Calu3 (cell line): ENCODE results near the gene ATP5F1D. TPM values are rescaled to one million over a fixed set of nuclear protein-coding genes. Genes with fewer than 3 reads are reported as not detected.
A peak's percentile ranks its signal among the peaks of the same experiment; 100 is the strongest.

Experiments used
- BruUV-seq: library from RNA; stranded (reverse); fragments of 400-500 nt; replicated peaks from 2 replicates; lab custom pipeline; 2021; lab: Mats Ljungman, UMichigan
- CTCF ChIA-PET: fragments of 300-600 bp; sonication (Branson Sonifier 250); formaldehyde crosslinking; loops from one replicate; lab custom pipeline; 2022; ENCODE audit warnings: antibody characterized with exemption; lab: Charles Lee
- DNase-seq: peaks from one replicate; pipeline ENCODE4 v3.0.0; 2022
- H3K27ac Mint-ChIP-seq: one replicate; pipeline ENCODE4 v1.8.0; 2022; ENCODE audit warnings: mixed read lengths; ENCODE audit not compliant: unreplicated experiment
- H3K27me3 Mint-ChIP-seq: one replicate; pipeline ENCODE4 v1.8.0; 2022; ENCODE audit warnings: mixed read lengths; ENCODE audit not compliant: unreplicated experiment
- H3K36me3 Mint-ChIP-seq: one replicate; pipeline ENCODE4 v1.8.0; 2022; ENCODE audit warnings: mild to moderate bottlenecking, moderate library complexity, mixed read lengths; ENCODE audit not compliant: insufficient read depth, unreplicated experiment
- H3K4me1 Mint-ChIP-seq: one replicate; pipeline ENCODE4 v1.8.0; 2022; ENCODE audit warnings: mild to moderate bottlenecking, low read depth, mixed read lengths; ENCODE audit not compliant: unreplicated experiment
- H3K4me3 Mint-ChIP-seq: one replicate; pipeline ENCODE4 v1.8.0; 2022; ENCODE audit warnings: mild to moderate bottlenecking, low read depth, moderate library complexity, mixed read lengths; ENCODE audit not compliant: unreplicated experiment
- H3K9me3 Mint-ChIP-seq: one replicate; pipeline ENCODE4 v1.8.0; 2022; ENCODE audit warnings: low read depth, mixed read lengths; ENCODE audit not compliant: unreplicated experiment
- CTCF ChIP-seq: fragments of 200-600 bp; IDR thresholded peaks from one replicate; pipeline ENCODE4 v1.8.0; 2022; ENCODE audit warnings: antibody characterized with exemption; ENCODE audit not compliant: unreplicated experiment
- intact Hi-C: fragments of 100-400 bp; cut with micrococcal nuclease; formaldehyde crosslinking; loops from one replicate; pipeline ENCODE4 v1.10.0; 2022; ENCODE audit not compliant: unreplicated experiment
- total RNA-seq: library from RNA; stranded (reverse); gene quantifications from 2 replicates; pipeline ENCODE4 v1.2.3, GENCODE V29; 2022

The ATP5F1D gene
- total RNA-seq, 1 experiment from 2014 or later: 91.8 TPM

DNA sequence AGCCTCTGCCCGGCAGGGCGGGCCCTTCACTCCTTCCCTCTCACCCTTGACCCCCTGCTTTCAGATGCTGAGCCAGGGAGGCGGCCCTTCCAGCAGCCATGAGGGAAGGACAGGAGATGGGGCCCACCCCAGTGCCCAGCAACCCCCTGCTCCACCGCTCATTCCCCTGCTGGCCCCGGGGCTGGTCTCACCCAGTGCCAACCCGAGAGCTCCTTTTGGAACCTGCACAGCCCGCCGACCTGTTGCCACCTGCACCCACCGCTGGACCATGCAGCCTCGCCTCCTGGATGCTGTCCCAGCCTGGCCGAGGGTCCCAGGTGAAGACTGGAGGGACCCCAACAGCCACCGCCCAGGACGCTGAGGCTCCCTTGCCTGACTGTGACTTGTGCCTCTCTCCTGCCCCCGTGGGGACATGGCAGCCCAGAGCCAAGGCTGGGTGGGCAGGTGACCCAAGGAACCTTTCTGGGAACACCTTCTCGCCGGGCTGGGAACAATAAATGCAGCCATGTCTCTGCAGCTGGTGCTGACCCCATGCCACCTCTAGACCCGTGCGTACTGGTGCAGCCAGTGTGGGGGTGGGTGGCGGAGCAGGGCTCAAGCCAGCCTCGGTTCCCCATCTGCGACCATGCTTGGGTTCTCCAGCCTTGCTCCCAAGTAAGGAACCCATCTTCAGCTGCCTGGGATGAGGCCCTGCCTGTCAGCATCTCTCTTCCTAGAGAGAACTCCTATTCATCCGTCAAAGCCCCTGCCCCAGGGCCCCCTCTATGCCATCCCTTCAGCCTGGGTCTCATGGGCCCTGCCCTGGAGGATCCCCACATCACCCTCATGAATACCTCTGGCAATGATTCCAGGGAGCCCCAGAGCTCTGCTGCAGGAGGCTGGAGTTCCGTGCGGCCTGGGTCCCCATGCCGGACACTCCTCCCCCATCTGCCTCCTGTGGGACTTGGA lies 37.4 kb downstream of the ATP5F1D start:
- Mint-ChIP-seq H3K27me3 (peaks cover 4% of the 10 kb centered on the region), H3K4me1 (peaks cover 2% of the 10 kb centered on the region), H3K4me3 (no peak overlapping the region), H3K36me3 (peaks cover 40% of the 10 kb centered on the region), H3K27ac (no peak overlapping the region), H3K9me3 (no peaks in the 10 kb centered on the region)
- TF ChIP-seq CTCF: no peak
- CTCF ChIA-PET: interaction anchor here (0.8 to 1.0 kb wide), 3 partner anchors 35 to 94 kb away, joined by 3 to 5 read pairs (median 3); no protein-coding TSS in a partner anchor
- DNase-seq: no peak
- intact Hi-C loops: loop anchor here (2.0 kb wide), 1 partner anchor 94 kb away; no protein-coding TSS in a partner anchor
- no TSS peak for BruUV-seq

- CTCF ChIA-PET: interaction anchor here (0.6 to 1.0 kb wide), 5 partner anchors 36 to 93 kb away, joined by 3 to 5 read pairs (median 3); no protein-coding TSS in a partner anchor
- no TSS peak for BruUV-seq
- peaks cover 35% of the 10 kb centered on the region for H3K36me3 Mint-ChIP-seq
- TF ChIP-seq CTCF: peak; percentile 66
- DNase-seq: peak; percentile 79
- no peak overlapping the region for H3K27ac Mint-ChIP-seq
- H3K4me3 Mint-ChIP-seq: no peak overlapping the region
- H3K4me1 Mint-ChIP-seq: peaks cover 8% of the 10 kb centered on the region
- no peaks in the 10 kb centered on the region for H3K9me3 Mint-ChIP-seq
- intact Hi-C loops: loop anchor here (2.0 kb wide), 1 partner anchor 93 kb away; no protein-coding TSS in a partner anchor
- H3K27me3 Mint-ChIP-seq: peaks cover 12% of the 10 kb centered on the region
Observed at GRCh38 chr19:1279782-1280341, 38.3 kb downstream of the ATP5F1D start.

DNA sequence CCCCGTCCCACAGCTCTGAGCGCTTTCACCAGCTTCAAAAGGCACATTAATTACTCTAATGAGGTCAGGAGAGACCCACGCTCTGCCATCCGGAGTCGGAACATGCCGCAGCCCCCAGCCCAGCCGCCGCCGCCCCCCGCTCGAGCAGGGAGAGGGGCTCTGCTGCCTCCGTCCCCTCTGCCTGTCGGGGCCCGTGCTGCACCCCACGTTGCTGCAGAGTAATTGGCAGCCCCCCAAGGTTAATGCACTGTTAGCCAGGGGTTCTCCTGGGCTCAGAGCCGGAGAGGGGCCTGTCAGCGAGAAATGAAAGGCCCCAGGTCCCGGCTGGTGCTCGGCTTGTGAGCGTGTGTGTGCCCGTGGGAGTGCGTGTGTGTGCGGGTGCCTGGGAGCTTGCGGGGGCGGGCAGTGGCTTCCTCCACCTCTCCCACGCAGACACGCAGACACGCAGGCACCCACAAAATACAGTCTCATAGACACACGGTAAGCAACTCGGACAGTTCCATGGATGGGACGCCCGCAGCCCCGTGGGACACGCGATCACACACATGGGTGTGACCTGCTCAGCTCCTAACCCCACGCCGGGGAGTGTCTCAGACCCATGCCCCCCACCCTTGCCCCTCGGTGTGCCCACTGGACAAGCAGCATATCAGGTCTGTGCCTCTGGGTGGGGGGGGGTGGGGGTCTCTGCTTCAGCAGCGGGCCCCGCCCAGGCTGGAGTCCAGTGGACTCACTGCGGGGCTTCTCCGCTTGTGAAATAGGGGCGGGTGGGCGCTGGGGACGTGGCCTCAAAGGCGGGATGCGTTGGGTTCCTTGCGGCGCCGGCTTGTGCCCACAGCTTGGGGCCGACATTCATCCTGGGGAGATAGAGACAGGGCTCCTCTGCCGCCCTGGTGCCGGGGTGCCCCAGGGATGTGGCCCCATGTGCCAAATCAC lies 39.4 kb downstream of the ATP5F1D start:
- no peak for TF ChIP-seq CTCF
- H3K4me3 Mint-ChIP-seq: no peak overlapping the region
- CTCF ChIA-PET: interaction anchor here (1.0 kb wide), 1 partner anchor 37 kb away, joined by 3 read pairs; no protein-coding TSS in a partner anchor
- H3K36me3 Mint-ChIP-seq: peaks cover 26% of the 10 kb centered on the region
- H3K27me3 Mint-ChIP-seq: peaks cover 18% of the 10 kb centered on the region
- DNase-seq: no peak
- no TSS peak for BruUV-seq
- H3K9me3 Mint-ChIP-seq: no peaks in the 10 kb centered on the region
- peaks cover 8% of the 10 kb centered on the region for H3K4me1 Mint-ChIP-seq
- H3K27ac Mint-ChIP-seq: no peak overlapping the region
- intact Hi-C loops: no loop called here
